H1 (cell line): ENCODE results near the gene KCNQ1. TPM values are rescaled to one million over a fixed set of nuclear protein-coding genes. Genes with fewer than 3 reads are reported as not detected.

Experiments
- ZNF274 ChIP-seq: IDR thresholded peaks from 2 replicates; pipeline ENCODE4 v1.7.0; 2012; ENCODE audit warnings: low read length, borderline replicate concordance; ENCODE audit errors: extremely low read depth
- polyA plus RNA-seq, 7 experiments: library from polyadenylated mRNA; depleted of rRNA in 3 of 7; stranded (reverse) in 5 of 7; unstranded in 2 of 7; fragments of >200 nt in 5 of 7; fragments of 200-250 nt in 2 of 7; gene quantifications; 1 replicate in 5 of 7; 2 replicates in 1 of 7; 4 replicates in 1 of 7; pipeline versions ENCODE4 v1.2.1 to v1.2.3, GENCODE V29; 2011 to 2013; ENCODE audit warnings: missing spikeins in 2 of 7, mixed read lengths in 2 of 7
- total RNA-seq: library from RNA; stranded (reverse); fragmentation: NEBNext Ultra II Directional; extraction: Animal tissue kit (Norgen Biotek cat#: 25700); gene quantifications from 2 replicates; pipeline ENCODE4 v1.2.1, GENCODE V29; 2021

Gene KCNQ1
- total and polyA plus RNA-seq, 2 of the 8 experiments (the other 6 are each of a cell fraction or from before 2014, with no cell fraction given): 1.9 to 2.0 TPM

- TF ChIP-seq ZNF274: no peak
Measured at GRCh38 chr11:2541881-2542361, 97.1 kb downstream of the KCNQ1 start (continued).
